ENCODE results near the gene SZRD1.

The SZRD1 gene

DNA sequence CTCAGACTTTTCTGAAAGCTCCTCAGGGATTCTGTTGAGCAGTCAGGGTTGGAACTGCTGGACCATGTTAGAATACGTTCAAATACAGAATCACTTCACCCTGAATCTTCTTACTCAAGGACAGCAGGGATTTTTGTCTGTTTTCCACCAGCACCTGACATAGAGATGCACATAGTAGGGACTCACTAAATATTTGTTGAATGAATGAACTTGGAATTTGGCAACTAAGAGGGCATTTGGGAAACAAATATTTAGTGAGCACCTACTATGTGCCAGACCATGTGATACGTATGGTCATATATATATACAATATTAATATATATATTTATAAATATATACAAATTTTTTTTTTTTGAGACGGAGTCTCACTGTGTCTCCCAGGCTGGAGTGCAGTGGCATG lies 10.2 kb upstream of the SZRD1 start:
- TF ChIP-seq POLR2AphosphoS5 (IDR thresholded peaks at IDR 0.05; ENCODE audit: low read depth, low read length) (no peak), TAF1 (IDR thresholded peaks at IDR 0.05; ENCODE audit: borderline replicate concordance, insufficient read depth, low read length) (no peak), FOXP2 (optimal IDR thresholded peaks at IDR 0.05; ENCODE audit: borderline replicate concordance, extremely low read depth, extremely low read length, insufficient read depth) (no peak), SIN3A (IDR thresholded peaks at IDR 0.05; ENCODE audit: borderline replicate concordance, insufficient read depth, low read length) (no peak)
- TF ChIP-seq, protein P1, sequence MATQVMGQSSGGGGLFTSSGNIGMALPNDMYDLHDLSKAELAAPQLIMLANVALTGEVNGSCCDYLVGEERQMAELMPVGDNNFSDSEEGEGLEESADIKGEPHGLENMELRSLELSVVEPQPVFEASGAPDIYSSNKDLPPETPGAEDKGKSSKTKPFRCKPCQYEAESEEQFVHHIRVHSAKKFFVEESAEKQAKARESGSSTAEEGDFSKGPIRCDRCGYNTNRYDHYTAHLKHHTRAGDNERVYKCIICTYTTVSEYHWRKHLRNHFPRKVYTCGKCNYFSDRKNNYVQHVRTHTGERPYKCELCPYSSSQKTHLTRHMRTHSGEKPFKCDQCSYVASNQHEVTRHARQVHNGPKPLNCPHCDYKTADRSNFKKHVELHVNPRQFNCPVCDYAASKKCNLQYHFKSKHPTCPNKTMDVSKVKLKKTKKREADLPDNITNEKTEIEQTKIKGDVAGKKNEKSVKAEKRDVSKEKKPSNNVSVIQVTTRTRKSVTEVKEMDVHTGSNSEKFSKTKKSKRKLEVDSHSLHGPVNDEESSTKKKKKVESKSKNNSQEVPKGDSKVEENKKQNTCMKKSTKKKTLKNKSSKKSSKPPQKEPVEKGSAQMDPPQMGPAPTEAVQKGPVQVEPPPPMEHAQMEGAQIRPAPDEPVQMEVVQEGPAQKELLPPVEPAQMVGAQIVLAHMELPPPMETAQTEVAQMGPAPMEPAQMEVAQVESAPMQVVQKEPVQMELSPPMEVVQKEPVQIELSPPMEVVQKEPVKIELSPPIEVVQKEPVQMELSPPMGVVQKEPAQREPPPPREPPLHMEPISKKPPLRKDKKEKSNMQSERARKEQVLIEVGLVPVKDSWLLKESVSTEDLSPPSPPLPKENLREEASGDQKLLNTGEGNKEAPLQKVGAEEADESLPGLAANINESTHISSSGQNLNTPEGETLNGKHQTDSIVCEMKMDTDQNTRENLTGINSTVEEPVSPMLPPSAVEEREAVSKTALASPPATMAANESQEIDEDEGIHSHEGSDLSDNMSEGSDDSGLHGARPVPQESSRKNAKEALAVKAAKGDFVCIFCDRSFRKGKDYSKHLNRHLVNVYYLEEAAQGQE (IDR thresholded peaks at IDR 0.05; ENCODE audit: insufficient read depth in 1 of 2, low read depth in 2 of 2, low read length in 2 of 2), result no peak

DNA sequence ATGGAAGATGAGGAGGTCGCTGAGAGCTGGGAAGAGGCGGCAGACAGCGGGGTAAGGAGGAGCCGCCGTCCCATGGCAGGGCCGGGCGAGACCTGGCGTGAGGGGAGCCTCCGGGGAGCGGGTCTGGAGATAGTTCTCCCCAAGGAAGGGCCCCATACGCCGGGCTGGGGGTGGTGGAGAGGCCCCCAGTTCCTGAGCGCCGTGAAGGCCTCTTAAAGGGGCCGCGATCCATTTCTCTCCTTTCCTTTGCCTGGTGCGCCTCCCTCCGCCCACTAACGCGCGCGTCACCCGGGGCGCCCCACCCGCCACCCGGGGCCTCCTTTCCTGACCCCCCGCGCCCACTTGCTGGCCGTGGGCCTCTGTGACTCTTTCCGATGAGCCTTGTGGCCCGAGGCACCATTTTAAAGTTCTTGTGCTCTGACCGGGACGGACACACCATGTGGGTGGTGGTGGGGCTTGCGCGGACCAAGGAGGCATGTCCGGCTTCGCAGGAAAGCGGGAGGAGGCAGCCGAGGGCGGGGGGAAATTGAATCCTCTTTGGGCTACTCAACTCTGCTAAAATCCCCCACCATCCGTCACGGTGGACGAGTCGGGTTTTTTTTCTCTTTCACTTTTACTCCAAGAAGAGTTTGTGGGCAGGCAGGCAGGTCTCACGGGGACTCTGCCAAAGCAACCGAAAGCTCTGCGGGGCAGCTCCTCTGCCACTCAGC lies 371 bp downstream of the SZRD1 start:
- TF ChIP-seq FOXP2 (optimal IDR thresholded peaks at IDR 0.05; ENCODE audit: borderline replicate concordance, extremely low read depth, extremely low read length, insufficient read depth), result no peak
- TF ChIP-seq POLR2AphosphoS5 (IDR thresholded peaks at IDR 0.05; ENCODE audit: low read depth, low read length), result peak; percentile 87
- TF ChIP-seq, protein P1 (IDR thresholded peaks at IDR 0.05; ENCODE audit: insufficient read depth in 1 of 2, low read depth in 2 of 2, low read length in 2 of 2), result 0 out of 4 replicates have a peak, but pooled peaks of 1 of the 2 experiments have one; percentile 15

DNA sequence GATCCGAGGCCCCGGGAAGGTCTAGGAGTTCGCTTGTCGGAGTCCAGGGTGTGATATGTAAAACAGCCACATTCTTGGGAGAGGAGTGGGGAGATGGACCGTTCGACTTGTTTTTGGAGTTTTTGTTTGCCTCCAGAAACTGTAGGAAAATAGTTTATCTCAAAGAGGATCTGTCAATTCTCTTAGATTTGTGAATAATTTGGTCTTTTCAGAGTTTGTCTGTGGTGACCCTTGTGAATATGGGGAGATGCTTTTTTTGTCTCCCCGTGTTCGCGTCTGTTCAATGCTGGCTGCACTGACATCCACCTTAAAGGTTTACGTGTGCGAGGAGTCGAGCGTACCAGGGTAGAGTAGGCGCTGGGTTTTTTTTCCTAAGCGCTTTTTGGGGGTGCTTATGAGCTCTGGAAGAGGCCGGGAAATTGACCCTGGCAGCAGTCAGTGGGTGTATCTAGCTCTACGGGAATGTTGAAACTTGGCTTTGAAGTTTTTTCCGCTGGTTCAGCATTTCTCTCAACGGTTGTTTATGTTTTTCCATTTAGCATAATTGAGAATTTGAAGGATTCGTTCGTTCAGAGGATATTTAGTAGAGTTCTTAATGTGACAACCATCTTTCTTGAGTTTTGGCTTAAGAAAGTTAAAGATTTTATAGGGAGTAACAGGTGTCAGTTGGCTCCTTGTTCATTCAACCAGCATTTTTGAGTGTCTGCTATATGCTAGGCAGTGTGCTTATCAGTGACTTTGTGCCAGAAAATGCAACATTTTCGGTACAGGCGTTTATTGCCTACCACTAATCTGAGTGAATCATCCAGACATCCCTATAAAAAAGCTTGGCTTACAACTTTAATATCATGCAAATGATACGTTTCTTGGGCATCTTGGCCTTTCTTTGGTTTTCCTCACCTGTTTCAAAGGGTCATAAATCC lies 1.2 kb downstream of the SZRD1 start:
- TF ChIP-seq TAF1 (IDR thresholded peaks at IDR 0.05; ENCODE audit: borderline replicate concordance, insufficient read depth, low read length) (no peak), SIN3A (IDR thresholded peaks at IDR 0.05; ENCODE audit: borderline replicate concordance, insufficient read depth, low read length) (no peak), FOXP2 (optimal IDR thresholded peaks at IDR 0.05; ENCODE audit: borderline replicate concordance, extremely low read depth, extremely low read length, insufficient read depth) (no peak), POLR2AphosphoS5 (IDR thresholded peaks at IDR 0.05; ENCODE audit: low read depth, low read length) (no peak)
- TF ChIP-seq, protein P1 (IDR thresholded peaks at IDR 0.05; ENCODE audit: insufficient read depth in 1 of 2, low read depth in 2 of 2, low read length in 2 of 2), result no peak

DNA sequence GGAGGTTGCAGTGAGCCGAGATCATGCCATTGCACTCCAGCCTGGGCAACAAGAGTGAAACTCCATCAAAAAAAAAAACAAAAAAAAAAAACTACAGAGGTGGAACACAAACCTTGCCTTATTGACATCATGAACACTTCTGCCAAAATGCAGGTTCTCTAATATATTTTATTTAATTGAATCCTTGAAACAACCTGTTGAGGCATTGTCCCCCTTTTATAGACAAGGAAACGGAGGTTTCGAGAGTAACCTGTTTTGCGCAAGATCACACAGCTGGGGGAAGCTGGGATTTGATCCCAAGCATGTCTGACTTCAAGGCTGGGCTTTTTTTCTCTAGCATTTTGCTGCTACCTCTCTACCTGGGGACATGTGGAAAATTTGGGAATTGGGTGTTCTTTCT lies 2.8 kb downstream of the SZRD1 start:
- TF ChIP-seq TAF1 (IDR thresholded peaks at IDR 0.05; ENCODE audit: borderline replicate concordance, insufficient read depth, low read length), result no peak
- no peak for TF ChIP-seq SIN3A (IDR thresholded peaks at IDR 0.05; ENCODE audit: borderline replicate concordance, insufficient read depth, low read length)
- TF ChIP-seq, protein P1 (IDR thresholded peaks at IDR 0.05; ENCODE audit: insufficient read depth in 1 of 2, low read depth in 2 of 2, low read length in 2 of 2), result no peak
- TF ChIP-seq FOXP2 (optimal IDR thresholded peaks at IDR 0.05; ENCODE audit: borderline replicate concordance, extremely low read depth, extremely low read length, insufficient read depth), result no peak
- TF ChIP-seq POLR2AphosphoS5 (IDR thresholded peaks at IDR 0.05; ENCODE audit: low read depth, low read length), result no peak
